ENCODE data around the gene PHACTR1.
"Not testable (repeated sequence)": the region's sequence is repeated elsewhere in the genome, so short reads cannot be mapped to it uniquely, and the experiment has no call there.

The PHACTR1 gene

GRCh38 chr6:13120483-13121482 is 404.2 kb downstream of the PHACTR1 start:
- no peak for FAIRE-seq

GRCh38 chr6:13124131-13124530 is 407.6 kb downstream of the PHACTR1 start:
- FAIRE-seq: no peak

- FAIRE-seq: no peak
Measured at GRCh38 chr6:13125841-13126240, 409.3 kb downstream of the PHACTR1 start.

GRCh38 chr6:13131935-13132661 is 415.5 kb downstream of the PHACTR1 start:
- FAIRE-seq: no peak

- FAIRE-seq: not testable (repeated sequence)
Measured at GRCh38 chr6:13133894-13134293, 417.3 kb downstream of the PHACTR1 start.

GRCh38 chr6:13135152-13135551 is 418.6 kb downstream of the PHACTR1 start:
- FAIRE-seq: no peak

GRCh38 chr6:13139119-13139518 is 422.6 kb downstream of the PHACTR1 start:
- no peak for FAIRE-seq

GRCh38 chr6:13140980-13141379 is 424.4 kb downstream of the PHACTR1 start:
- no peak for FAIRE-seq

- no peak for FAIRE-seq
Measured at GRCh38 chr6:13141387-13141786, 424.8 kb downstream of the PHACTR1 start.

GRCh38 chr6:13142611-13143010 is 426.0 kb downstream of the PHACTR1 start:
- no peak for FAIRE-seq

GRCh38 chr6:13146442-13146841 is 429.9 kb downstream of the PHACTR1 start:
- FAIRE-seq: no peak

- FAIRE-seq: no peak
Measured at GRCh38 chr6:13147376-13147775, 430.8 kb downstream of the PHACTR1 start.

- FAIRE-seq: no peak
Measured at GRCh38 chr6:13147782-13148181, 431.2 kb downstream of the PHACTR1 start.

- FAIRE-seq: no peak
Measured at GRCh38 chr6:13152764-13153163, 436.2 kb downstream of the PHACTR1 start.

- no peak for FAIRE-seq
Measured at GRCh38 chr6:13156381-13156780, 439.8 kb downstream of the PHACTR1 start.

- no peak for FAIRE-seq
Measured at GRCh38 chr6:13157293-13157692, 440.7 kb downstream of the PHACTR1 start.

- no peak for FAIRE-seq
Measured at GRCh38 chr6:13159300-13159699, 442.7 kb downstream of the PHACTR1 start.

GRCh38 chr6:13159822-13160221 is 443.3 kb downstream of the PHACTR1 start:
- not testable (repeated sequence) for FAIRE-seq

- FAIRE-seq: no peak
Measured at GRCh38 chr6:13163161-13163944, 446.8 kb downstream of the PHACTR1 start.

- FAIRE-seq: no peak
Measured at GRCh38 chr6:13164291-13164690, 447.7 kb downstream of the PHACTR1 start.

GRCh38 chr6:13165502-13166172 is 449.1 kb downstream of the PHACTR1 start:
- FAIRE-seq: no peak

GRCh38 chr6:13166269-13166668 is 449.7 kb downstream of the PHACTR1 start:
- FAIRE-seq: no peak

All from TTC549 (cell line).